Astrocyte (in vitro differentiated cells and primary cell): ENCODE data around the gene MAFF.
"Not testable (repeated sequence)": the region's sequence is repeated elsewhere in the genome, so short reads cannot be mapped to it uniquely, and the experiment has no call there.

ENCODE experiments used
- EZH2 ChIP-seq: IDR thresholded peaks from 2 replicates; pipeline ENCODE4 v1.6.1; 2012; ENCODE audit warnings: mild to moderate bottlenecking, low read length, inconsistent platforms; ENCODE audit not compliant: insufficient read depth
- TF ChIP-seq, protein P1 (sequence below): IDR thresholded peaks from 2 replicates; pipeline ENCODE4 v1.5.1; 2011; ENCODE audit warnings: low read depth, mild to moderate bottlenecking, inconsistent platforms, low read length, moderate library complexity; ENCODE audit not compliant: insufficient read depth

- not testable (repeated sequence) for TF ChIP-seq EZH2
- TF ChIP-seq, protein P1, sequence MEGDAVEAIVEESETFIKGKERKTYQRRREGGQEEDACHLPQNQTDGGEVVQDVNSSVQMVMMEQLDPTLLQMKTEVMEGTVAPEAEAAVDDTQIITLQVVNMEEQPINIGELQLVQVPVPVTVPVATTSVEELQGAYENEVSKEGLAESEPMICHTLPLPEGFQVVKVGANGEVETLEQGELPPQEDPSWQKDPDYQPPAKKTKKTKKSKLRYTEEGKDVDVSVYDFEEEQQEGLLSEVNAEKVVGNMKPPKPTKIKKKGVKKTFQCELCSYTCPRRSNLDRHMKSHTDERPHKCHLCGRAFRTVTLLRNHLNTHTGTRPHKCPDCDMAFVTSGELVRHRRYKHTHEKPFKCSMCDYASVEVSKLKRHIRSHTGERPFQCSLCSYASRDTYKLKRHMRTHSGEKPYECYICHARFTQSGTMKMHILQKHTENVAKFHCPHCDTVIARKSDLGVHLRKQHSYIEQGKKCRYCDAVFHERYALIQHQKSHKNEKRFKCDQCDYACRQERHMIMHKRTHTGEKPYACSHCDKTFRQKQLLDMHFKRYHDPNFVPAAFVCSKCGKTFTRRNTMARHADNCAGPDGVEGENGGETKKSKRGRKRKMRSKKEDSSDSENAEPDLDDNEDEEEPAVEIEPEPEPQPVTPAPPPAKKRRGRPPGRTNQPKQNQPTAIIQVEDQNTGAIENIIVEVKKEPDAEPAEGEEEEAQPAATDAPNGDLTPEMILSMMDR = not testable (repeated sequence)
These were observed 47.3 kb upstream of the MAFF start for GRCh38 chr22:38154563-38154915.
